GM19238 (cell line): Measurements from ENCODE around the gene MT1F.
"Not testable (repeated sequence)": the region's sequence is repeated elsewhere in the genome, so short reads cannot be mapped to it uniquely, and the experiment has no call there.

ENCODE experiments used
- DNase-seq: peaks from one replicate; pipeline ENCODE4 v3.0.0; 2011; ENCODE audit warnings: low spot score; ENCODE audit not compliant: insufficient read length

MT1F gene

GRCh38 chr16:56670620-56670934, 12.8 kb downstream of the MT1F start:
- no peak for DNase-seq

- DNase-seq: not testable (repeated sequence)
These were observed 13.9 kb downstream of the MT1F start for GRCh38 chr16:56671691-56672090.

- not testable (repeated sequence) for DNase-seq
These were observed 14.4 kb downstream of the MT1F start for GRCh38 chr16:56672171-56672570.

GRCh38 chr16:56672761-56673536, 15.2 kb downstream of the MT1F start:
- DNase-seq: no peak

GRCh38 chr16:56673921-56674320, 16.2 kb downstream of the MT1F start:
- no peak for DNase-seq

GRCh38 chr16:56674570-56674969, 16.8 kb downstream of the MT1F start:
- DNase-seq: not testable (repeated sequence)

GRCh38 chr16:56675685-56676210, 18.0 kb downstream of the MT1F start:
- DNase-seq: no peak

GRCh38 chr16:56677474-56677873, 19.7 kb downstream of the MT1F start:
- DNase-seq: no peak

- DNase-seq: no peak
These were observed 21.4 kb downstream of the MT1F start for GRCh38 chr16:56679078-56679730.

- DNase-seq: no peak
These were observed 22.1 kb downstream of the MT1F start for GRCh38 chr16:56679818-56680217.

GRCh38 chr16:56681939-56682702, 24.4 kb downstream of the MT1F start, which contains the start of gene MT1X:
MT1X (plus strand) TSS chr16:56682470; CDS start chr16:56682541, 71 bp downstream.
- DNase-seq: peak; percentile 89

GRCh38 chr16:56682703-56683397, 25.1 kb downstream of the MT1F start:
- no peak for DNase-seq

- no peak for DNase-seq
These were observed 25.8 kb downstream of the MT1F start for GRCh38 chr16:56683424-56684172.

- DNase-seq: no peak
These were observed 26.6 kb downstream of the MT1F start for GRCh38 chr16:56684256-56684925.

GRCh38 chr16:56684926-56685590, 27.3 kb downstream of the MT1F start:
- DNase-seq: no peak

GRCh38 chr16:56686758-56687157, 29.0 kb downstream of the MT1F start:
- DNase-seq: no peak

GRCh38 chr16:56688762-56689161, 31.0 kb downstream of the MT1F start:
- DNase-seq: no peak

GRCh38 chr16:56689171-56689570, 31.4 kb downstream of the MT1F start:
- no peak for DNase-seq

GRCh38 chr16:56690420-56691122, 32.8 kb downstream of the MT1F start:
- no peak for DNase-seq
